Measurements from ENCODE around the gene ANP32A.

GRCh38 chr15:68862415-68862814, 41.7 kb upstream of the ANP32A start:
- no peak for TF ChIP-seq CTCF (optimal IDR thresholded peaks at IDR 0.05 in 1 of 3, IDR thresholded peaks at IDR 0.05 in 1 of 3, conservative IDR thresholded peaks at IDR 0.05 in 1 of 3; ENCODE audit: extremely low read depth in 1 of 3, insufficient read depth in 2 of 3, low read length in 3 of 3)
- TF ChIP-seq EZH2 (IDR thresholded peaks at IDR 0.05; ENCODE audit: low read length), result no peak
